Activated T-helper 1 cell treated with anti-CD3 and anti-CD28 coated beads, Interleukin-12 subunit alpha, Interleukin-12 subunit beta, Interleukin-2, Interleukin-4 antibody, amounts not matched to agents 30 ng/mL and 10 ng/mL and 1 ng/mL, durations not matched to agents 14 hours and 24 hours and 36 hours (primary cell): ENCODE results near the gene CREB3L1. TPM values are rescaled to one million over a fixed set of nuclear protein-coding genes. Genes with fewer than 3 reads are reported as not detected.
A peak's percentile ranks its signal among the peaks of the same experiment; 100 is the strongest.

Experiments
- DNase-seq: peaks from one replicate; pipeline ENCODE4 v3.0.0; 2021; ENCODE audit warnings: low spot score
- H3K27ac Mint-ChIP-seq: one replicate; pipeline ENCODE4 v1.8.0; 2021; ENCODE audit warnings: mild to moderate bottlenecking, mixed read lengths
- H3K27me3 Mint-ChIP-seq: one replicate; pipeline ENCODE4 v1.8.0; 2022; ENCODE audit warnings: mild to moderate bottlenecking, moderate library complexity, mixed read lengths; ENCODE audit not compliant: insufficient read depth
- H3K36me3 Mint-ChIP-seq: one replicate; pipeline ENCODE4 v1.8.0; 2021; ENCODE audit warnings: low read depth, mixed read lengths
- H3K4me1 Mint-ChIP-seq: one replicate; pipeline ENCODE4 v1.8.0; 2021; ENCODE audit warnings: low read depth, mixed read lengths
- H3K4me3 Mint-ChIP-seq: one replicate; pipeline ENCODE4 v1.8.0; 2021; ENCODE audit warnings: mild to moderate bottlenecking, moderate library complexity, mixed read lengths
- H3K9me3 Mint-ChIP-seq: one replicate; pipeline ENCODE4 v1.8.0; 2021; ENCODE audit warnings: mixed read lengths
- intact Hi-C: fragments of 100-400 bp; cut with micrococcal nuclease; formaldehyde crosslinking; loops from one replicate; pipeline ENCODE4 v1.15.1; 2024
- total RNA-seq: library from RNA; stranded (reverse); gene quantifications from 2 replicates; pipeline ENCODE4 v1.2.3, GENCODE V29; 2022

Gene CREB3L1
- total RNA-seq, 1 donor from 2014 or later, result 0.39 TPM

DNA sequence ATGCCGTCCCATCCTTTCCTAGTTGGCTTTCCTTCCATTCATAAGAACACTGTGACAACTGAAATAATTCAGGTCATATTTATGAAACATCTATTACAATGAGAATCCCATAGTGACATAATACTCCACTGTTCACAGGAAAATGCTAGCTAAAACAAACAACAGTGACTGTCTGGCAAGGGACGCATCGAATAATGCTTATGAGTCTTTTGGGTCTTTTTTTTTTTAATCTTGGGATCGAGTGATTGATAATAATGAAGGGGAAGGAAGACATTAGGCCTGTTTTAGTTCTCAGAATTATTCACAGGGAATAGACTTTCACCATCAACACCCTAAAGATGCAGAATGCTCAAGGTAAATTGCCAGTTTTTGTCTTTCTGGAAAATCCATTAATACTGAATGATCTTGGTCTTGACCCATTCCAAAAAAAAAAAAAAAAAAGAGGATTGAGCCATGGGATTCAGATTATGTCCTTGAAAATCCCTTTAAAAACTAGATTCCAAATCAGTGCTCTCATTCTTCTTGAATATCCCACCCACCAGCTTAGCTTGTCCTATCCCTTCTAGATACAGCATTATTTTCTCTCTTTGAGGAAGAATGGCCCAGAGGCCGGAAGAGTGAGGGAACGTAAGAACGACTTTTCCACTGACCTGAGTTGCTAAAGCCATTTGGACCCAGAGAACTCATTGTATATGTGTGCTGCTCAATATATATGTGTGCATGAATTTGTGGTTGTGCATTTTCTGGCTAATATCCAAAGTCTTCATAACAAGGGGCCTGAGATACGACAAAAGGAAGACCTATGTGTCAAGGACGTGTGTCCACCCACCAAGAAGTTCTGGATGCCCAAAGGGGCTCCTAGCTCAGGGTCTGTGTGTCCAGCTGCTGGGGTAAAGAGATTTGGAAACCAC lies 35.2 kb upstream of the CREB3L1 start:
- Mint-ChIP-seq H3K9me3 (no peaks in the 10 kb centered on the region), H3K27ac (peak overlapping the region; percentile 76), H3K36me3 (no peaks in the 10 kb centered on the region), H3K4me3 (peak overlapping the region; percentile 81), H3K27me3 (peaks cover 1% of the 10 kb centered on the region), H3K4me1 (peaks cover 37% of the 10 kb centered on the region)
- intact Hi-C loops, result loop anchor here (1.0 kb wide), 1 partner anchor 105 kb away; the partner anchor contains the start of gene DGKZ
- DNase-seq, result no peak

GRCh38 chr11:46242952-46243795 lies 34.3 kb upstream of the CREB3L1 start:
- intact Hi-C loops, result loop anchor here (1.0 kb wide), 4 partner anchors 52 to 325 kb away; partner anchors contain the start of gene DGKZ
- H3K9me3 Mint-ChIP-seq, result no peaks in the 10 kb centered on the region

DNA sequence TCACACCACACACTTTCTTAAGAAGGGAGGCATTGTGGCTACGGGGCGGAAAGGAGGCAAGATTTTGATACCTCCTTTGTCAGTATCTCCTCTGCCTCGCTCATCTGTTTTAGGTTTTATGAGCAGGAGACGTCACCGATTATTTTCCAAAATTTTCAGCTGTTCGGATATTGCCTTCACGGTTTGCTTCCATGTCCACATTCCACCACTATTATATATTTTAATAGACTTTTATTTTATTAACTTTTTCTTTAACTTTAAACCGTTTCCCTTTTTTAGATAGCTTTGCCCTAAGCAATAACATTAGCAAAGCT lies 33.7 kb upstream of the CREB3L1 start:
- no peak for DNase-seq
- Mint-ChIP-seq H3K27ac (no peak overlapping the region), H3K4me3 (peak overlapping the region; percentile 81), H3K9me3 (no peaks in the 10 kb centered on the region), H3K4me1 (peaks cover 37% of the 10 kb centered on the region), H3K36me3 (no peaks in the 10 kb centered on the region), H3K27me3 (no peaks in the 10 kb centered on the region)
- intact Hi-C loops, result loop anchor here (1.0 kb wide), 3 partner anchors 52 to 325 kb away; no protein-coding TSS in a partner anchor

More at GRCh38 chr11:46242952-46243795, 34.3 kb upstream of the CREB3L1 start:
- H3K4me1 Mint-ChIP-seq, result peaks cover 36% of the 10 kb centered on the region
- H3K27me3 Mint-ChIP-seq, result no peaks in the 10 kb centered on the region
- peak; percentile 87 for DNase-seq
- peak overlapping the region; percentile 76 for H3K27ac Mint-ChIP-seq
- H3K4me3 Mint-ChIP-seq, result peak overlapping the region; percentile 81
- no peaks in the 10 kb centered on the region for H3K36me3 Mint-ChIP-seq

GRCh38 chr11:46246521-46246920 lies 30.9 kb upstream of the CREB3L1 start:
- H3K27ac Mint-ChIP-seq, result no peak overlapping the region
- DNase-seq, result no peak
- H3K4me3 Mint-ChIP-seq, result no peak overlapping the region
- intact Hi-C loops, result no loop called here
- H3K27me3 Mint-ChIP-seq, result no peaks in the 10 kb centered on the region
- H3K4me1 Mint-ChIP-seq, result peaks cover 33% of the 10 kb centered on the region
- H3K9me3 Mint-ChIP-seq, result no peaks in the 10 kb centered on the region
- H3K36me3 Mint-ChIP-seq, result no peaks in the 10 kb centered on the region

DNA sequence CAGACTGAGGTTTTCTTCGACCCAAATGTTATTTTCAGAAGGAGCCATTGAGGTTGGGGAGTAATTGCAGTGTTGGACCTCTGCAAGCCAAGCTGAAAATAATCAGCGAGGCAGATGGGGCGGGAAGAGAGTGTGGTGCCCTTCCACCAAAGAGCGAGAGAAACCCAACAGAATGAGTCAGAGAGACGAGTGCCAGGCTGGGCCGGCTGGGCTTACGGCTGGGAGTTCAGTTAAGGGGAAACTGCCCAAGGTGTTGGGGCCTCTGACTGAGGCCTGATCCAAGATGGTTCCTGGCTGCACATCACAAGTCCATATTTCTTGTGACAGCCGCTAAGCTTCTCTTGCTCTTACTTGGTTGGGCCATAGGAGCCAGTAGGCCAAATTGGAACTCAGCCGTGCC lies 30.4 kb upstream of the CREB3L1 start:
- Mint-ChIP-seq H3K9me3 (no peaks in the 10 kb centered on the region), H3K4me3 (no peak overlapping the region), H3K4me1 (peaks cover 30% of the 10 kb centered on the region), H3K36me3 (no peaks in the 10 kb centered on the region), H3K27ac (no peak overlapping the region), H3K27me3 (no peaks in the 10 kb centered on the region)
- no peak for DNase-seq
- intact Hi-C loops, result no loop called here

GRCh38 chr11:46247659-46248058 lies 29.8 kb upstream of the CREB3L1 start:
- H3K36me3 Mint-ChIP-seq, result no peaks in the 10 kb centered on the region
- H3K27me3 Mint-ChIP-seq, result no peaks in the 10 kb centered on the region
- H3K27ac Mint-ChIP-seq, result no peak overlapping the region
- no peak overlapping the region for H3K4me3 Mint-ChIP-seq
- intact Hi-C loops, result no loop called here
- H3K4me1 Mint-ChIP-seq, result peaks cover 24% of the 10 kb centered on the region
- no peak for DNase-seq
- no peaks in the 10 kb centered on the region for H3K9me3 Mint-ChIP-seq

- peaks cover 16% of the 10 kb centered on the region for H3K4me1 Mint-ChIP-seq
- no peaks in the 10 kb centered on the region for H3K9me3 Mint-ChIP-seq
- H3K27me3 Mint-ChIP-seq, result no peaks in the 10 kb centered on the region
- H3K27ac Mint-ChIP-seq, result no peak overlapping the region
- no peak for DNase-seq
- intact Hi-C loops, result no loop called here
- no peak overlapping the region for H3K4me3 Mint-ChIP-seq
- no peaks in the 10 kb centered on the region for H3K36me3 Mint-ChIP-seq
Observed at GRCh38 chr11:46248289-46249102, 29.0 kb upstream of the CREB3L1 start.

- H3K27me3 Mint-ChIP-seq, result no peaks in the 10 kb centered on the region
- no peaks in the 10 kb centered on the region for H3K9me3 Mint-ChIP-seq
- H3K27ac Mint-ChIP-seq, result no peak overlapping the region
- intact Hi-C loops, result no loop called here
- H3K4me3 Mint-ChIP-seq, result no peak overlapping the region
- H3K4me1 Mint-ChIP-seq, result peaks cover 14% of the 10 kb centered on the region
- H3K36me3 Mint-ChIP-seq, result no peaks in the 10 kb centered on the region
- no peak for DNase-seq
Observed at GRCh38 chr11:46249103-46249937, 28.1 kb upstream of the CREB3L1 start.

DNA sequence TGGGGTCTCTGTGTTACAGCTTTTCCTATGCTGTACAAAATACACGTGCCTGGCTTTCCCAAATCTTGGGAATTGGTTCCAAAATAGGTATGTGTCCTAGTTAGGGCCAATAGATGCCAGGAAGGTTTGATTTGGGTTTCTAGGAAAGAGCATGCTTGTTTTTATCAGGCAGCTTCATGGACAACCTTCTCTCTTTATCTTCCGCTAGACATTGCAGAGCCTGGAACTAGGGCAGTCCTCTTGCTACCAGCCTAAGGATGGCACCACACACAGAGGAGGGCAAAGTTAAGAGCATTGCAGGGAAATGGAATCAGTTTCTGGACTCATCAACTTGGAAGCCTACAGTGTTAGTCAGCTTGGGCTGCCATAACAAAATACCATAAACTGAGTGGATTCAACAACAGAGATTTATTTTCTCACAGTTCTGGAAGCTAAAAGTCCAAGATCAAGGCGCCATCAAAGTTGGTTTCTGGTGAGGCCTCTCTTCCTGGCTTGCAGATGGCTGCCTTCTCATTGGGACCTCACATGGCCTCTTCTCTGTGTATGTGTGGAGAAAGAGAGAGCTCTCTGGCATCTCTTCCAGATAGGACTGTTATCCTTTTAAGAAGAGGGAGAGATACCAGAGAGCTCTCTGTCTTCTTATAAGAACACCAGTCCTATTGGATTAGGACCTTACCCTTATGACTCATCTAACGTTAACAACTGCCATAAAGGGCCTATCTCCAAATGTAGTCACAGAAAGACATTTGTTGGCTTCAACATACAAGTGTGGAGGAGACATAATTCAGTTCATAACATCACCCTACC lies 27.3 kb upstream of the CREB3L1 start:
- DNase-seq, result no peak
- no peak overlapping the region for H3K27ac Mint-ChIP-seq
- H3K36me3 Mint-ChIP-seq, result no peaks in the 10 kb centered on the region
- H3K4me1 Mint-ChIP-seq, result peaks cover 14% of the 10 kb centered on the region
- no peak overlapping the region for H3K4me3 Mint-ChIP-seq
- no peaks in the 10 kb centered on the region for H3K9me3 Mint-ChIP-seq
- no peaks in the 10 kb centered on the region for H3K27me3 Mint-ChIP-seq
- intact Hi-C loops, result no loop called here

- peaks cover 14% of the 10 kb centered on the region for H3K4me1 Mint-ChIP-seq
- no peak overlapping the region for H3K4me3 Mint-ChIP-seq
- no peak for DNase-seq
- intact Hi-C loops, result no loop called here
- no peaks in the 10 kb centered on the region for H3K36me3 Mint-ChIP-seq
- H3K27ac Mint-ChIP-seq, result no peak overlapping the region
- H3K9me3 Mint-ChIP-seq, result no peaks in the 10 kb centered on the region
- no peaks in the 10 kb centered on the region for H3K27me3 Mint-ChIP-seq
Observed at GRCh38 chr11:46250745-46251052, 26.8 kb upstream of the CREB3L1 start.

DNA sequence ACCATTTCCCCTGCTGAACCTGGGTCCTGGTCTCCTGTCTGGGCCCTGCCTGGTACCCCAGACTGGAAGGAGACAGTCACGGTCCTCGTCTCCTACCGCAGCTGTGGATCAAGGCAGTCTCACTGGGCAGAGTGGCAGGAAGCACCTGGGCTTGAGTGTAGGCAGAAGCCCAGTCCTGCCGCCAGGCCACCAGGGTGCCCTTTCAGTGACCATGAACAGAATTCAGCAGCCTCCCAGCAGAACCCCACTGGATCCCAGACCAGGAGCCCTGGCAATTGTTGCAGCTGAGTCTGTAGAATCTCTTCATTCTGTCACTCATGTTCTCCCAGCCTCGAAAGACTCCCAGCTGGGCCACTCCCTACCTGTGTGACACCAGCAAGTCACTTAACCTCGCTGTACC lies 25.5 kb upstream of the CREB3L1 start:
- no peak for DNase-seq
- no peaks in the 10 kb centered on the region for H3K36me3 Mint-ChIP-seq
- no peak overlapping the region for H3K4me3 Mint-ChIP-seq
- H3K27me3 Mint-ChIP-seq, result peaks cover 4% of the 10 kb centered on the region
- H3K27ac Mint-ChIP-seq, result no peak overlapping the region
- intact Hi-C loops, result no loop called here
- no peaks in the 10 kb centered on the region for H3K9me3 Mint-ChIP-seq
- peaks cover 14% of the 10 kb centered on the region for H3K4me1 Mint-ChIP-seq
